Measurements from ENCODE around the gene KIF26B.

DNA sequence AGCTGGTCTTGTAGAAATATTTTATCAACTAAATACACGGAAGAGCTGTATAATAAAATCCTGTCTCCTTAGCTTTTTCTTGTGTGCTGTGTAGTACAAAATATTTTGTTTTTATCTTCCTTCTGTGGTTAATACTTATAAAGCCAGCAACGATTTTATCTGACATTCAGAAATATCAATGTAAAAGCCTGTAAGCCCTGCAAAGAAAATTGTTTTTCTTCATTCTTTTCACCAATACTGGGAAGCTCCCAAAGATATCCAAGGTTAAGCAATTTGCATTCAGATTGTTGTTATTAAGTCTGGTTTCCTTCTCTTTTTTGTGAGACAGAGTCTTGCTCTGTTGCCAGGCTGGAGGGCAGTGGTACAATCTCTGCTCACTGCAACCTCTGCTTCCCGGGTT, 38.0 kb upstream of the KIF26B start:
- TF ChIP-seq, protein P1, sequence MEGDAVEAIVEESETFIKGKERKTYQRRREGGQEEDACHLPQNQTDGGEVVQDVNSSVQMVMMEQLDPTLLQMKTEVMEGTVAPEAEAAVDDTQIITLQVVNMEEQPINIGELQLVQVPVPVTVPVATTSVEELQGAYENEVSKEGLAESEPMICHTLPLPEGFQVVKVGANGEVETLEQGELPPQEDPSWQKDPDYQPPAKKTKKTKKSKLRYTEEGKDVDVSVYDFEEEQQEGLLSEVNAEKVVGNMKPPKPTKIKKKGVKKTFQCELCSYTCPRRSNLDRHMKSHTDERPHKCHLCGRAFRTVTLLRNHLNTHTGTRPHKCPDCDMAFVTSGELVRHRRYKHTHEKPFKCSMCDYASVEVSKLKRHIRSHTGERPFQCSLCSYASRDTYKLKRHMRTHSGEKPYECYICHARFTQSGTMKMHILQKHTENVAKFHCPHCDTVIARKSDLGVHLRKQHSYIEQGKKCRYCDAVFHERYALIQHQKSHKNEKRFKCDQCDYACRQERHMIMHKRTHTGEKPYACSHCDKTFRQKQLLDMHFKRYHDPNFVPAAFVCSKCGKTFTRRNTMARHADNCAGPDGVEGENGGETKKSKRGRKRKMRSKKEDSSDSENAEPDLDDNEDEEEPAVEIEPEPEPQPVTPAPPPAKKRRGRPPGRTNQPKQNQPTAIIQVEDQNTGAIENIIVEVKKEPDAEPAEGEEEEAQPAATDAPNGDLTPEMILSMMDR (IDR thresholded peaks at IDR 0.05; ENCODE audit: borderline replicate concordance, extremely low read depth, low read length, poor library complexity, severe bottlenecking), result no peak
- no peak for TF ChIP-seq EZH2 (IDR thresholded peaks at IDR 0.05; ENCODE audit: borderline replicate concordance, low read depth, low read length, severe bottlenecking)

All from DND-41 (cell line).